Esophagus muscularis mucosa (tissue), 3 donors: Measurements from ENCODE around the gene SLC39A1.

Experiments
- CTCF ChIP-seq, 3 experiments: fragments of 200-600 bp in 2 of 3; fragments of 450-650 bp in 1 of 3; sonication (generic) in 2 of 3; IDR thresholded peaks; one replicate each; pipeline ENCODE4 v1.5.1; 2017 to 2019; ENCODE audit warnings: antibody characterized with exemption in 3 of 3, mild to moderate bottlenecking in 2 of 3, moderate library complexity in 1 of 3
- EP300 ChIP-seq: sonication (generic); formaldehyde crosslinking; IDR thresholded peaks from one replicate; pipeline ENCODE4 v1.6.1; 2017; ENCODE audit warnings: antibody characterized with exemption

GRCh38 chr1:153922972-153923925, 40.1 kb downstream of the SLC39A1 start, which contains the start of gene GATAD2B:
- TF ChIP-seq CTCF (IDR thresholded peaks at IDR 0.05), result no peak
- TF ChIP-seq EP300, result no peak
